Hepatocyte (in vitro differentiated cells): ENCODE measurements around the gene SPR.

Experiments
- EZH2 ChIP-seq: fragments of 200-600 bp; sonication (generic); IDR thresholded peaks from 2 replicates; pipeline ENCODE4 v1.6.1; 2016; ENCODE audit warnings: antibody characterized with exemption, mild to moderate bottlenecking, borderline replicate concordance
- TF ChIP-seq, protein P1 (sequence below): fragments of 200-600 bp; sonication (generic); IDR thresholded peaks from 2 replicates; pipeline ENCODE4 v1.5.1; 2016; ENCODE audit warnings: antibody characterized with exemption, mild to moderate bottlenecking; ENCODE audit not compliant: poor library complexity

DNA sequence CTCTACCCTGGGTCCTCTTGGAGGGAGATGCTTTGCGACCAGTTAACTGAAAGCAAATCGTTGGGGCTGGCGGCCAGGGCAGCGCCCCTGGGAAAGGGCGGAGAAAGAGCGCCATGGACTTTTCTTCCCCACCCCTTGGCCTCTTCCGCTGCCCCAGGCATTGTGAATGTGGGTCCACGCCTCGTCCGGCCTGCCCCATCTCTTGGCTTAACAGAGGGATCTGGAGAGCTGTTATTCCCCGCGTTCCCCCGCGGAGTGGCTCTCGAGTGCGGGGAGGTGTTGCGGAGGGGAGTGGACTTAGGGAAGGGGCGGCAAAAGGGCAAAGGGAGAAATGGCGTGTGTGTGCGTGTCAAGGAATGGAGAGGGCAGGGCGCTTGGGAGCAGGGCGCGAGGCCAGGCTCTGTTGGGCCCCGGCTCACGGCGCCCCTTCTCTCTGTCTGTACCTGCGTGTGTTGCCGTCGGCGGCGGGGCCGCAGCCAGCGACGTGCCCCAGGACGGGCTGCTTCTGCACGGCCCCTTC is 36.7 kb downstream of the SPR start:
- TF ChIP-seq, protein P1, sequence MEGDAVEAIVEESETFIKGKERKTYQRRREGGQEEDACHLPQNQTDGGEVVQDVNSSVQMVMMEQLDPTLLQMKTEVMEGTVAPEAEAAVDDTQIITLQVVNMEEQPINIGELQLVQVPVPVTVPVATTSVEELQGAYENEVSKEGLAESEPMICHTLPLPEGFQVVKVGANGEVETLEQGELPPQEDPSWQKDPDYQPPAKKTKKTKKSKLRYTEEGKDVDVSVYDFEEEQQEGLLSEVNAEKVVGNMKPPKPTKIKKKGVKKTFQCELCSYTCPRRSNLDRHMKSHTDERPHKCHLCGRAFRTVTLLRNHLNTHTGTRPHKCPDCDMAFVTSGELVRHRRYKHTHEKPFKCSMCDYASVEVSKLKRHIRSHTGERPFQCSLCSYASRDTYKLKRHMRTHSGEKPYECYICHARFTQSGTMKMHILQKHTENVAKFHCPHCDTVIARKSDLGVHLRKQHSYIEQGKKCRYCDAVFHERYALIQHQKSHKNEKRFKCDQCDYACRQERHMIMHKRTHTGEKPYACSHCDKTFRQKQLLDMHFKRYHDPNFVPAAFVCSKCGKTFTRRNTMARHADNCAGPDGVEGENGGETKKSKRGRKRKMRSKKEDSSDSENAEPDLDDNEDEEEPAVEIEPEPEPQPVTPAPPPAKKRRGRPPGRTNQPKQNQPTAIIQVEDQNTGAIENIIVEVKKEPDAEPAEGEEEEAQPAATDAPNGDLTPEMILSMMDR = no peak
- TF ChIP-seq EZH2 = peak; percentile 55
